Diencephalon (tissue), 1 donor: Measurements from ENCODE around the gene ARMCX5. TPM values are rescaled to one million over a fixed set of nuclear protein-coding genes. Genes with fewer than 3 reads are reported as not detected.

Experiments used
- total RNA-seq: library from RNA; depleted of rRNA; stranded (reverse); fragments of >200 nt; gene quantifications from one replicate; pipeline ENCODE4 v1.2.3, GENCODE V29; 2014

ARMCX5 gene
- total RNA-seq: 38.1 TPM

DNA sequence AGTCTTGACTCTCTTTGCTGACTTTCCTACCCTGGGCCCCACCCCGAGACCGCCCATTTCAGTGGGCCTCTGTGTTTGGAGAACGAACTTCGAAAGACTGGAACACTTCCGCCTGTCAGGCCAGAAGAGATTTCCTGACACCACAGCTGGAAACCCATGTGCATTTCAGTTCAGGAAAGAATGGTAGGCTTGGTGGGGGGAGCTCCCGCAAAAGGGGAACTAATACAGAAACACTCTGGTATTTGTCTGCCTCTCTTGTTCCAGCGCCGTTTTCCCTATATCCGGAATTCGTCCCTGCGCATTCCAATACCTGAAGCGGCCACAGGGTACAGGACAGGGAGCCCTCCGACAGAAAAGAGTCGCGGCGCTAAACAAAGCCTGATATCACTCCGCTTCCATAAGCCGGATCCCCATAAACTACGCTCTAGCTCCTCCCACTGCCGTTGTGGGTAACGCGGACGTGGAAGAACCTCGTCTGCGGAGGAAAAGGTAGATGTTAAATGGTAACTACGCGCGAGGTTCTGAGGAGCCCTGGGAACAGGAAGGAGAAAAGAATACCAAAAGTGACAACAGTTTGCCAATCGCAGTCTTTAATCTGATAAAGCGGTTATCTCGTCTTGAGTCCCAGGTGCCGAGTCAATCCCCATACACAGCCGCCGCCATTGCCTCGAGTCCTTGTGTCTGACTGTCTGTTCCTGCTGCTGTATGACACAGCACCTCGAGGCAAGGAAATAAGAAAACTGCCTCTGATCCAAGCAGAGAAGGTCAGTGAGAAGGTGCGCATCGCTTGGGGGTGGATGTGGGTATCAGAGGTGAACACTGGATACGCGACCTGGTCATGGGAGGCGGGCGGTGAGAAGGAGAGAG, at the start of gene ARMCX5:
Gene ARMCX5 (plus strand): TSS at position 432 of the 867 bp plus-strand sequence. CDS start 2,627 bp downstream, outside the sequence.

DNA sequence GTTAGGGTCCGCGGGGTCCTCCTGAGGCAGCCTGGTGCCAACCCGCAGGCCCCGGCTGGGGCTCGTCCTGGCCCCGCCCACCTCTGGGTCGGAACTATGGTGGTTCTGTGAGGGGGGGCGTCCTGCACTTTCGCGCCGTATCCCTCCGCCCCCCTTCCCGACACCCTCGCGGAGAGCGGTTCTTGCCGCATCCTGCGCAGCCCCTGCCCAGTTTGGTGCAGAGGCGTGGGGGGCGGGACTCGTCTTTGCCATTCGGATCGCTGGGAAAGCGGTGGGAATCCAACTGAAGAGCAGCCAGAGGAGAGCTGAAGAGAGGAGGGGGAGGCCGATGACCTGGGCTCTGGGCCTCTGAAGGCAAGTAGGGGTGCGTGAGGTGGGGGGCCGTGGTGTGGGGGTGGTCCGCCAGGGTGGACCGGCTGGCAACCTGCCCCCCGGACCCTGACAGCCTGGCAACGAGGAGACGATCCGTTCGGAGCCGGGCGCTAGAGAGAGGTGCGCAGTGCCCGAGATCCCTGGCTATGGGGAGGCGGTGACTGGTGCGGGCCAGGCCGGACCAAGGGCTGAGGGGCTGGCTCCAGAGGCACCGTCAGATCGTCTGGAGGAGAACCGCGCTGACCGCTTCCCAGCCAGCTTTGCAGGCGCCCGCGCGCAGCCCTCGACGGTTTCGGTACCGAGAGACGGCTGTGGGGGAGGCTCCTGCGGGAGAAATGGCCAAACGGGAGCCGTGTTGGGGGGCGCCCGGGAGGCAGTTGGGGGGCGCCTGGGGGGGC, 52.1 kb downstream of the ARMCX5 start, which contains the start of gene GPRASP1:
Gene GPRASP1 (plus strand): TSS at position 242 of the 770 bp plus-strand sequence. CDS start 2,431 bp downstream, outside the sequence.

Other genes with a start within 250 kb of the ARMCX5 start
- gene NXF2B, start 159.5 kb upstream of the ARMCX5 start, total RNA-seq: 0.23 TPM
- gene TCP11X2, start 127.7 kb upstream of the ARMCX5 start, total RNA-seq: 1.8 TPM
- gene TMSB15A, start 82.8 kb upstream of the ARMCX5 start, total RNA-seq: 97.8 TPM
- gene GPRASP1, start 52.0 kb downstream of the ARMCX5 start, total RNA-seq: 65.3 TPM
- 125 TPM for gene GPRASP2, start 112.9 kb downstream of the ARMCX5 start, total RNA-seq
- gene GPRASP3, start 121.2 kb downstream of the ARMCX5 start, total RNA-seq: 67.8 TPM